GM12874 (cell line): ENCODE data around the gene HDGF.

Experiments
- CTCF ChIP-seq: IDR thresholded peaks from 2 replicates; pipeline ENCODE4 v1.5.1; 2011; ENCODE audit warnings: low read depth, mild to moderate bottlenecking, control low read depth, low read length, moderate library complexity; ENCODE audit not compliant: insufficient read depth

Gene HDGF

GRCh38 chr1:156772728-156773497 lies 21.4 kb upstream of the HDGF start:
- no peak for TF ChIP-seq CTCF

GRCh38 chr1:156772222-156772621 lies 20.7 kb upstream of the HDGF start:
- no peak for TF ChIP-seq CTCF

- no peak for TF ChIP-seq CTCF
Observed at GRCh38 chr1:156768610-156769295, 17.3 kb upstream of the HDGF start.

- no peak for TF ChIP-seq CTCF
Observed at GRCh38 chr1:156767879-156768604, 16.6 kb upstream of the HDGF start.

- no peak for TF ChIP-seq CTCF
Observed at GRCh38 chr1:156767101-156767878, 15.8 kb upstream of the HDGF start, which contains the start of gene PRCC. PRCC (plus strand) TSS chr1:156767535; CDS start chr1:156767772, 237 bp downstream.

GRCh38 chr1:156766298-156767100 lies 15.0 kb upstream of the HDGF start:
- no peak for TF ChIP-seq CTCF
